ENCODE data around the gene SRMS. TPM values are rescaled to one million over a fixed set of nuclear protein-coding genes. Genes with fewer than 3 reads are reported as not detected.

Gene SRMS
- total RNA-seq, 6 donors from 2014 or later: not detected

- no peak overlapping the region for H3K27ac ChIP-seq
- ATAC-seq (ENCODE audit: low FRiP score in 2 of 2) (no peak), DNase-seq (peak in 1 of 2 donors; percentile 54)
- 67 to 71% methylated on average over 1 to 22 of the region's 27 CpGs for WGBS, 2 donors
- peaks cover 0 to 27% (median 5%) of the 10 kb centered on the region in 4 donors for H3K27me3 ChIP-seq
- no peak overlapping the region for H3K4me3 ChIP-seq
- H3K4me1 ChIP-seq: peaks cover 0 to 11% (median 0%) of the 10 kb centered on the region in 4 donors
- no peaks in the 10 kb centered on the region for H3K9me3 ChIP-seq
- TF ChIP-seq POLR2AphosphoS5 (IDR thresholded peaks at IDR 0.05) (no peak), POLR2A (IDR thresholded peaks at IDR 0.05) (no peak), CTCF (IDR thresholded peaks at IDR 0.05) (no peak), EP300 (IDR thresholded peaks at IDR 0.05) (no peak)
- H3K36me3 ChIP-seq: no peaks in the 10 kb centered on the region
These were observed 3.1 kb downstream of the SRMS start for GRCh38 chr20:63544241-63544957.

GRCh38 chr20:63543733-63544132 lies 3.8 kb downstream of the SRMS start:
- WGBS, 2 donors: 89 to 91% methylated on average over 6 of the region's 6 CpGs
- ATAC-seq (ENCODE audit: low FRiP score in 2 of 2) (no peak), DNase-seq (no peak)
- Histone ChIP-seq H3K36me3 (no peaks in the 10 kb centered on the region), H3K27ac (no peak overlapping the region), H3K27me3 (peaks cover 0 to 25% (median 5%) of the 10 kb centered on the region in 4 donors), H3K9me3 (no peaks in the 10 kb centered on the region), H3K4me3 (no peak overlapping the region), H3K4me1 (peaks cover under 1 to 15% (median 3%) of the 10 kb centered on the region in 4 donors)
- TF ChIP-seq POLR2AphosphoS5 (IDR thresholded peaks at IDR 0.05): no peak
- no peak for TF ChIP-seq EP300 (IDR thresholded peaks at IDR 0.05)
- TF ChIP-seq POLR2A (IDR thresholded peaks at IDR 0.05): no peak
- no peak for TF ChIP-seq CTCF (IDR thresholded peaks at IDR 0.05)

DNA sequence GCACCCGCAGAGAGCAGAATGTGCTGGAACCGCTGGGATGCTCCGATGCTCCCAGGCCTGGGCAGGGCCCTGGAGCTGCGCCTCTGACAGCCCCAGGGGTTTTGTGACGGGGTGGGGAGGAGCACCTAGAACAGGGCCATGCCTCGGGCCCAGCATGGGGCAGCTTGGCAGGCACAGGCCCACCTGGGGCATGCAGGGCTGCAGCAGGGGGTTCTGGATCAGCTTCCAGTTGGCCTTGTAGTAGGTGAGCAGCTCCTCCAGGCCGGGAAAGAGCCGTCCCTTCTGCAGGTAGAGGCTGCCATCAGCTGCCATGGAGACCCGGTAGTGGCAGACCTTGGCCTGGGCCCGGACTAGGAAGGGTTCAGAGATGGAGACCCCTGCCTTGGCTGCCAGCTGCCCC lies 4.4 kb downstream of the SRMS start:
- Histone ChIP-seq H3K27ac (no peak overlapping the region), H3K36me3 (no peaks in the 10 kb centered on the region), H3K4me1 (peaks cover 6 to 21% (median 8%) of the 10 kb centered on the region in 4 donors), H3K27me3 (peaks cover 0 to 19% (median 3%) of the 10 kb centered on the region in 4 donors), H3K9me3 (no peaks in the 10 kb centered on the region), H3K4me3 (no peak overlapping the region)
- WGBS, 2 donors: 85 to 97% methylated on average over 4 to 9 of the region's 10 CpGs
- DNase-seq (peak in 1 of 2 donors; percentile 69), ATAC-seq (ENCODE audit: low FRiP score in 2 of 2) (no peak)
- TF ChIP-seq POLR2A (IDR thresholded peaks at IDR 0.05) (no peak), POLR2AphosphoS5 (IDR thresholded peaks at IDR 0.05) (no peak), EP300 (IDR thresholded peaks at IDR 0.05) (no peak), CTCF (IDR thresholded peaks at IDR 0.05) (no peak)

DNA sequence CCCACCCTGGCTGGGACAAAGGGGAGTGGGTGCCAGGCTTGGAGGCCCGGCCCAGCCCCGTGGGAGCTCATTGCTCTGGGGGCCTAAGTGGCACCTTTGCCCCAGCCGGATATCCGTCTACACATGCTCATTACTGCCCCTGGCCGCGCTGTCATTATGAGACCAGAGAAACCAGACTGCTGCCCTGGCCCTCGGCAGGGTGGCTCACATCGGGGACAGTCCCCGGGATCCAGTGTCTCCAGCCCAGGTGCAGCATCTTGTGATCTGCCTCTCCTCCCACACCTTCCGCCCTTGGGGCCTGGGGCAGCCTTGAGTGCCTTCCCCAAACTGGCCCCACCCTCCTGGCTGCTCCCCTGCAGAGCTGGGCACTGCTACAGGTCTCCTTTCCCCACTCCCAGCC lies 4.9 kb downstream of the SRMS start:
- peaks cover 11 to 21% (median 12%) of the 10 kb centered on the region in 4 donors for H3K4me1 ChIP-seq
- H3K27ac ChIP-seq: no peak overlapping the region
- TF ChIP-seq POLR2A (IDR thresholded peaks at IDR 0.05) (no peak), EP300 (IDR thresholded peaks at IDR 0.05) (no peak), POLR2AphosphoS5 (IDR thresholded peaks at IDR 0.05) (no peak), CTCF (IDR thresholded peaks at IDR 0.05) (no peak)
- WGBS, 2 donors: 90% methylated on average over 7 to 10 of the region's 10 CpGs
- peaks cover 0 to 15% (median 1%) of the 10 kb centered on the region in 4 donors for H3K27me3 ChIP-seq
- H3K9me3 ChIP-seq: no peaks in the 10 kb centered on the region
- no peak overlapping the region for H3K4me3 ChIP-seq
- peak in 1 of 2 donors; percentile 72 for DNase-seq
- ATAC-seq (ENCODE audit: low FRiP score in 2 of 2): no peak
- no peaks in the 10 kb centered on the region for H3K36me3 ChIP-seq
